Neural progenitor cell (in vitro differentiated cells): ENCODE results near the gene BTN2A1.

Source experiments
- EZH2 ChIP-seq: fragments of 200-600 bp; sonication (generic); IDR thresholded peaks from 2 replicates; pipeline ENCODE4 v1.6.1; 2017; ENCODE audit warnings: antibody characterized with exemption, mild to moderate bottlenecking, moderate library complexity
- TF ChIP-seq, protein P1 (sequence below): fragments of 200-600 bp; sonication (generic); IDR thresholded peaks from 2 replicates; pipeline ENCODE4 v1.5.1; 2017; ENCODE audit warnings: antibody characterized with exemption, mild to moderate bottlenecking

DNA sequence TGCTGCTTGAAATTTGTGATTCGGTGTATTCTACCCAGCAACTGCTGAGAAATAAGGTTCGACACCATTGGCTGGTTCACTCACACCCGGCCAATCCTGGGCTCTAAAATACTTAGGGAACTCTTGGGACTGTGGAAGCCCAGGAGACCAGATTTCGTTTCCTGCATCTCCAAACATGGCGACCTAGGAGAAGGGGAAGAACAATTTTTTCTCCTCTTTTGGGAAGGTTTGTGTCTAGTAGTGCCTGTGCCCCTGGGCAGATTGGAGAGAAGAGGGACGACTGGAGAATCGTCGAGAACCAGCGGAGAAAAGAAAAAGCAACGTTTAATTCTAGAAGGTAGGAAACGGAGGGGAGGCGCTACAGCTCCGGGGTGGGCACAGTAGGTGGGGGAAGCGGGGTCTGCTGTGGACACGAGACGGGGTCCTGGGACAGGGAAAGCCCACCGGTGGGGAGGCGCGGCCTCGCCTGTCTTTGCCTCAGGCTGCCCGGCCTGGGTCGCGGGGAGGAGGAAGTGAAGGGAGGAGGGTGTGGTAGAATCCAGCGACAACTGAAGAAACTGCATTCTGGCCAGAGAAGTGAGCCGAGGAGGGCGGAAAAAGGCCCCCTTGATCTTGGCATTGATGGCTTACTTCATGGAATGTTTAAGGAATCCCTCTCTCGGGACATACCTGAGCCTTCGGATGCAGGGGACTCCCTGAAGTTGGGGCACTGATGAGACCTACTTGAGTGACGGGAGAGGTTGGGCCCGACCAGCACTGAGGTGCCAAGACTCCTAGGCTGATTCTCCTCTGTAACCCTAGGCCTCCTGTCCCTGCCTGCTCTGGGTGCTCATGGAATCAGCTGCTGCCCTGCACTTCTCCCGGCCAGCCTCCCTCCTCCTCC lies at the start of gene BTN2A1:
- TF ChIP-seq, protein P1, sequence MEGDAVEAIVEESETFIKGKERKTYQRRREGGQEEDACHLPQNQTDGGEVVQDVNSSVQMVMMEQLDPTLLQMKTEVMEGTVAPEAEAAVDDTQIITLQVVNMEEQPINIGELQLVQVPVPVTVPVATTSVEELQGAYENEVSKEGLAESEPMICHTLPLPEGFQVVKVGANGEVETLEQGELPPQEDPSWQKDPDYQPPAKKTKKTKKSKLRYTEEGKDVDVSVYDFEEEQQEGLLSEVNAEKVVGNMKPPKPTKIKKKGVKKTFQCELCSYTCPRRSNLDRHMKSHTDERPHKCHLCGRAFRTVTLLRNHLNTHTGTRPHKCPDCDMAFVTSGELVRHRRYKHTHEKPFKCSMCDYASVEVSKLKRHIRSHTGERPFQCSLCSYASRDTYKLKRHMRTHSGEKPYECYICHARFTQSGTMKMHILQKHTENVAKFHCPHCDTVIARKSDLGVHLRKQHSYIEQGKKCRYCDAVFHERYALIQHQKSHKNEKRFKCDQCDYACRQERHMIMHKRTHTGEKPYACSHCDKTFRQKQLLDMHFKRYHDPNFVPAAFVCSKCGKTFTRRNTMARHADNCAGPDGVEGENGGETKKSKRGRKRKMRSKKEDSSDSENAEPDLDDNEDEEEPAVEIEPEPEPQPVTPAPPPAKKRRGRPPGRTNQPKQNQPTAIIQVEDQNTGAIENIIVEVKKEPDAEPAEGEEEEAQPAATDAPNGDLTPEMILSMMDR, result peak; percentile 16
- no peak for TF ChIP-seq EZH2
